Stimulated activated CD4-positive, alpha-beta T cell treated with anti-CD3 and anti-CD28 coated beads, Interleukin-2, amount 100 ng/mL, for 4 hours (primary cell): ENCODE measurements around the gene TTC6.
A peak's percentile ranks its signal among the peaks of the same experiment; 100 is the strongest.

Source experiments
- DNase-seq: peaks from one replicate; pipeline ENCODE4 v3.0.0-alpha.2; 2020; ENCODE audit warnings: low read depth

The TTC6 gene

GRCh38 chr14:37585971-37586796 lies 9.2 kb upstream of the TTC6 start:
- no peak for DNase-seq

- no peak for DNase-seq
These were observed 8.7 kb upstream of the TTC6 start for GRCh38 chr14:37586797-37587130.

- DNase-seq = no peak
These were observed 8.2 kb upstream of the TTC6 start for GRCh38 chr14:37587131-37587803.

DNA sequence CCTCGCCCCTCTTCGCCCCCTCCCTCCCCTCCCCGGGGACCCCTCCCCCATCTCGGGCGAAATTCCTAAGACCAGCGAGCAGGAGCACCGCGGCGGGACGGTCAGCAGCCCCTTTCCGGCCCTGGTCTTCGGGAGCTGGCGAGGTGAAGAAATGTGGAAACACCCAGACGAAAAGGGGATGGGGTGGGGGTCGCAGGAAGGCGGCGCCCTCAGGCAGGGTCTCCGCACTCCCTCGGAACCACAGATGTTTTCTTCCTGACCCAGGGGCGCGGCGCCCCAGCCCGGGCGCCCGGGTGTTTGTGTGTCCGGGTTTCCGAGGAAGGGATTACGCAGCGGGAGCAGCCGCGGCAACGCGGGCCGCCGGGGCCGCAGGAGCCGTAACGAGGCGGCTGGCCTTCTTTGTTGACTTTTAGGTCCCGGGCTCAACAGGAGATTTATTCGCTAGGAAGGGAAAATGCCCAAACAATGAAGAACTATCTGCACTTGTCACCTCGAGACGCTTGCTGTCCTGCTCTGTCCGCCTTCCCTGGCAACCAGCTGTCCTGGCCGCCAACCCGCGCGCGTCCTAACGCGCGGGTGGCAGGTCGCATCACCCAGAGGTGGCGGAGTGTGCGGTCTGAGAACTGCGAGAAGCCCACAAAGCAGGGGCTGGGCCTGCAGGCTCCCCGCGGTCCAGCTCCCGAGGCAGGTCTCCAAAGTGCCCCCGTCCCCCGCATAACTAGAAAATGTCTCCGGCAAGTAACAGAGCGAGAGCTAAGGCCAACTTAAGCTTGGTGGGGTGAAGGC lies 7.4 kb upstream of the TTC6 start:
- no peak for DNase-seq

DNA sequence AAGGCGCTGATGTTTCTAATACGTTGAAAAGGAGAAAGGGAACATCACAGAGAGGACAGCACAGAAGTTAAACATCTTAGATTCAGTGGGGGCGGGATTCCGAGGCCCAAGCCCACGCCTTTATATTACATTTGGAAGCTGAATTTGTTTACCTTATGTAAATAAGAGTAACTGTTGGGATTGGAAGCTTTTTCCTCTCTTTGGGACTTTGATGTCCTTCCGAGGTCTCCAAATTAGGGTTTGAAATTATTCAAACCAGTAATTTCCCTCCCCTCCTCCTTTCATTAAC lies 6.8 kb upstream of the TTC6 start:
- no peak for DNase-seq

GRCh38 chr14:37588956-37589714 lies 6.3 kb upstream of the TTC6 start:
- DNase-seq = no peak

DNA sequence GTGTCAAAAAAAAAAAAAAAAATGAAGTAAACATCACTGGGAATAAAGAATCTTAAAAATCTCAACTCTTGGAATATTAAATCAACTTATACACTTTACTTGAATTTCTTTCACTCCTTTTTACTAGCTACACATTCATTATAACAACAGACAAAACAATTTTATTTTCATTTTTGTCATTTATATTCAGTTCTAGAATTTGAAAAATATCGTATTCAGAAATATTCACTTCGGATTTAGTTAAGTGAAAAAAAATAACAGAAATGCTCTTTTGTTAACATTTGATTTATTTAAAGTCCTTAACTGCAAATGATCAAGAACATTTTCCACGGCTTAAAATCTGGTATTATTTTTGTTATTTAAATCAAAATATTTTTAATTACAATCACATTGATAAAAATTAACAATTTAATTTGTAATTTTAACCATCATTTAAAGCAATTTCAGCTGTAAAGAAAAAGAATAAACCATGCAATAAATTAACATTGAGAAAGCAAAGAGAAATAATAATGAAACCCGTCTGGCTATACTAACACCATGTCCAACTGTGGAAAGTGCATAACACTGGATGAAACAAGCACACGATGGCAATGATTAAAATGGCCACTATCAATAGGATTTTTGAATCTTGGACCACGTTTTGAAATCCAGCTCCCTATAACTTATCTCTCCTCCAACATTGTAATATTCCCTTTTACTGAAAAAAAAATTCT lies 5.6 kb upstream of the TTC6 start:
- DNase-seq = no peak

DNA sequence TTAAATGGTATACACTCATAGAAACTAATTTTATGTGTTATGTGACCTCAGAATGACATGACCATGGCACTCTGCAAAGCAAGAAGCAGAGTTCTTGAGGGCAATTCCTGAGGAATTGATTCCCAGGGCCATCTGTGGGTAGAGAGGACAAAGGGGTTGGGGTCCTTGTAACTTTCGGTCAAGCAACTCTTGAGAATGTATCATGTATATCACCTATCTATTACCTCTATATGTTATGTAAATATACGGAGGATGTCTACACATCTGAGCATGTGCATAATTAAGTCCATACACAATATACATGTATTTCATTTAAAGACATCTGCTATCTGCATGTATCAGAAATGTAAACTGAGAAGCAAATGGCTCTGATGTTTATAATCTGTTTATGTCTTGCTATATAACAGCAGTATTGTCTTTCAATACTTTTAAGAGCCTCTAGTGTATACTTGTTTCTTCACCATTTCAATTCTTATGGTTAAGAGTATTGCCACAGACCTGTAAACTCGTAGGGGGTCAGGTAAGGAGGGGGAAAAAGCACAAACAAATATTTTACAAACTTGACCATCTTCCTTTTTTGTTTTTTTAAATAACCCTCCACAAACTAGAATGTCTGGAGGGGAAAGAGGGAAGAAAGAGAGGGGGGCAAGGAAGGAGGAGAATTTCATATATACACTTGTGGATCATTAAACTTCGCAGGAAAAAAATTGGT lies 4.8 kb upstream of the TTC6 start:
- DNase-seq = no peak

DNA sequence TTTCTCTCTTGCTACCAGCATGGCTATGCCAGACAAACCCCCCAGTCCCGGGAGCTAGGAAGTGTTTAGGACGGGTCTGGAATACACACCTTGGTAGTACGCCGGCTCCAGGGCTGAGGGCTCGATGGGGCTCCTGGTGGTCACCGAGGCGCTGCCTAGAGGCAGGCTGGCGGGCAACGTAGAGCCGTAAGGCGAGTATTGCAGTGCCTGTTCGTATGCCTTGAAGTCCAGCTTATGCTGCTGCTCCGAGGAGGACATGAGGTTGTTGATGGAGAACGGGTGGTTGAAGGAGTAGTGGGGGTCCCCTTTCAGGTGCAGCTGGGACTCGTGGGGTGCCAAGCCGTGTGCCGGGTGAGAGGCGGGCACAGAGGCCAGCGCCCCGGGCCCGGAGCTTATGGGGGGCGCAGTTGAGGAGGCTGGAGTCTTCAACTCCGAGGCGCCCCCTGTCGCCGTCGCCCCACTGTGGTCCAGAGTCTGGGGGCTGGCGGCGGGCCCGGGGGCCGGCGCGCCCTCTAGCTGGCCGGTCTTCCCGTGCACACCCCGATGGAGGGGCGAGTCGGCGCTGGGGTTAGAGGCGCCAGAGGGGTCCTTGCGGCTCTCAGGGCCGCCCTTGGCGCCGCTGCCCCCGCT lies 4.0 kb upstream of the TTC6 start:
- DNase-seq = no peak

GRCh38 chr14:37591941-37592481 lies 3.4 kb upstream of the TTC6 start:
- DNase-seq = no peak

- DNase-seq = no peak
These were observed 2.7 kb upstream of the TTC6 start for GRCh38 chr14:37592482-37593408.

DNA sequence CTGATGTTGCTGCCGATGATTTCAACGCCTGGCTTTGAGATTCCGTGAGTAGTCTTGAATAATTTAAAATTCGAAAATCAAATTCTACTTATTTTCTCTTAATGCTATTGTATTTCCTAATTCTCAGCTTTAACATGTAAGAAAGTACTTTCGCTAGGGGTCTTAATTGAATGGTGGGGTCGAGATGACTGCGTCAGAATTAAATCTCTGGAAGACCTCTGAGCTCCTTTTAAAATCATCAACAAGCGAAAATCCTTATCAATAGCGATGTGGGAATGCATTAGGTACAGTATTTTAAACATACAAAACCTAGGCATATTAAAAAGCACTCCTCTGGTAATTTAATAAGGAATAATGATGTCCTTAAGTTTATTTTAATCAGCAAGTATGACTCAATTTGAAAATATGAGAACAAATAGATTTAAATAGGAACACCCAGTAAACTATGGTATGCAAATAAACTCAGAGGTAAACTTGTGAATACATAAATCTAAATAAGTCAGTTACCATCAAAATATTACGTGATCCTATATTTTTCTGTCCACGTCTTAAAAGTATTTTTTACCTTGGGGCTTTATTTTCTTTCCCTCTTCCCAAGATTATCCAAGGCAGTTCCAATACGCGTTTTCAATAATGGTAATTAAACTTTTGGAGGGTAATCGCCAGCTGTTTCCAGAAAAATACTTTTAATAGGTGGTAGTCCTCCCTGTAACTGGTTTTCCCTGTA lies 1.8 kb upstream of the TTC6 start:
- no peak for DNase-seq

GRCh38 chr14:37594238-37594970 lies 1.0 kb upstream of the TTC6 start:
- no peak for DNase-seq

GRCh38 chr14:37595809-37596621 lies 586 bp downstream of the TTC6 start:
- DNase-seq = peak; percentile 69

- no peak for DNase-seq
These were observed 1.5 kb downstream of the TTC6 start for GRCh38 chr14:37596790-37597472.

GRCh38 chr14:37597538-37597913 lies 2.1 kb downstream of the TTC6 start:
- no peak for DNase-seq
